B cell (primary cell): ENCODE data around the gene C18orf63.

Experiments
- CTCF ChIP-seq: fragments of 200-600 bp; IDR thresholded peaks from one replicate; pipeline ENCODE4 v1.8.0; 2022; ENCODE audit warnings: antibody characterized with exemption, mild to moderate bottlenecking
- EZH2 ChIP-seq: IDR thresholded peaks from 2 replicates; pipeline ENCODE4 v1.6.1; 2012; ENCODE audit warnings: borderline replicate concordance, low read depth, mild to moderate bottlenecking, moderate library complexity, low read length; ENCODE audit not compliant: insufficient read depth, poor library complexity, severe bottlenecking

GRCh38 chr18:74336656-74337055 lies 21.0 kb downstream of the C18orf63 start:
- TF ChIP-seq CTCF = no peak
- TF ChIP-seq EZH2 = no peak
